K562 treated with DMSO at 1 percent for 48 hours (cell line): ENCODE results near the gene FIBCD1. TPM values are rescaled to one million over a fixed set of nuclear protein-coding genes. Genes with fewer than 3 reads are reported as not detected.

Experiments
- total RNA-seq: library from RNA; unstranded; fragments of 300-600 nt; gene quantifications from 2 replicates; pipeline ENCODE4 v1.2.3, GENCODE V29; 2022; ENCODE audit warnings: low replicate concordance; ENCODE audit errors: extremely low read depth

Gene FIBCD1, protein sequence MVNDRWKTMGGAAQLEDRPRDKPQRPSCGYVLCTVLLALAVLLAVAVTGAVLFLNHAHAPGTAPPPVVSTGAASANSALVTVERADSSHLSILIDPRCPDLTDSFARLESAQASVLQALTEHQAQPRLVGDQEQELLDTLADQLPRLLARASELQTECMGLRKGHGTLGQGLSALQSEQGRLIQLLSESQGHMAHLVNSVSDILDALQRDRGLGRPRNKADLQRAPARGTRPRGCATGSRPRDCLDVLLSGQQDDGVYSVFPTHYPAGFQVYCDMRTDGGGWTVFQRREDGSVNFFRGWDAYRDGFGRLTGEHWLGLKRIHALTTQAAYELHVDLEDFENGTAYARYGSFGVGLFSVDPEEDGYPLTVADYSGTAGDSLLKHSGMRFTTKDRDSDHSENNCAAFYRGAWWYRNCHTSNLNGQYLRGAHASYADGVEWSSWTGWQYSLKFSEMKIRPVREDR
- not detected in 2 replicates for total RNA-seq

DNA sequence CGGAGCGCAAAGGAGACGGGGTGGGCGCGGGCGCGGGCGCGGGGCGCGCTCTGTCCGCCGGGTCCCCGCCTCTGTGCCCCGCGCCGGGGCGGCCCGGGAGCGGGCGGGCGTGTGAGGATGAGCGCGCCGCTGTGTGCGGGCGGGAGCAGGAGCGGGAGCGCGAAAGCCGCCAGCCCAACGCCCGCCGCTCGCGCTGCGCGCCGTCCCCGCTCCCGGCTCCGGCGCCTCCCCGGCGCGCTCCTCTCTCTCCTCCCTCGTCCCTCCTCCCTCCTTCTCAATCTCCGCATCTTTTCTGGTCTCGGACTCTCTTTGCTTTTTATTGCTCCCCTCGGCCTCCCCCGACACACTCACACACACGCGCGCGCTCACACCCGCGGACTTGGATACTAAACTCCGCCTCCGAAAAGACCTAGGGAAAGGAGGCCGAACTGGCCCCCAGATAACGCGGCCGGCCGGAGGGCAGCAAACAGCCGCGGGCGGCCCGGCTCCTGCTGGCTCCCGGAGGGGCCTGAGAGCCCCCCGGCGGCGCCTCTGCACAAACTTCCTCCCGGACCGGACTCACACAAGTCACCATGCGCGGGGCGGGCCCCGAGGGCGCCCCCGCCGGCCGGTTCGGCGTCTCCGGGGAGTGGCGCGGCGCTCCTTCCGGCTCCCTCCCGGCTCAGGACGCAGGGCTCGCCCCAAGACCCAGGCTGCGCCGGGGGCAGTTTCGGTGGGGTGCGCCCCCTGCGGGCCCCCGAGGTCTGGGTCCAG lies at the start of gene FIBCD1:
Gene FIBCD1 (minus strand): TSS at position 596 of the 753 bp plus-strand sequence. CDS start 640 bp downstream, outside the sequence.

DNA sequence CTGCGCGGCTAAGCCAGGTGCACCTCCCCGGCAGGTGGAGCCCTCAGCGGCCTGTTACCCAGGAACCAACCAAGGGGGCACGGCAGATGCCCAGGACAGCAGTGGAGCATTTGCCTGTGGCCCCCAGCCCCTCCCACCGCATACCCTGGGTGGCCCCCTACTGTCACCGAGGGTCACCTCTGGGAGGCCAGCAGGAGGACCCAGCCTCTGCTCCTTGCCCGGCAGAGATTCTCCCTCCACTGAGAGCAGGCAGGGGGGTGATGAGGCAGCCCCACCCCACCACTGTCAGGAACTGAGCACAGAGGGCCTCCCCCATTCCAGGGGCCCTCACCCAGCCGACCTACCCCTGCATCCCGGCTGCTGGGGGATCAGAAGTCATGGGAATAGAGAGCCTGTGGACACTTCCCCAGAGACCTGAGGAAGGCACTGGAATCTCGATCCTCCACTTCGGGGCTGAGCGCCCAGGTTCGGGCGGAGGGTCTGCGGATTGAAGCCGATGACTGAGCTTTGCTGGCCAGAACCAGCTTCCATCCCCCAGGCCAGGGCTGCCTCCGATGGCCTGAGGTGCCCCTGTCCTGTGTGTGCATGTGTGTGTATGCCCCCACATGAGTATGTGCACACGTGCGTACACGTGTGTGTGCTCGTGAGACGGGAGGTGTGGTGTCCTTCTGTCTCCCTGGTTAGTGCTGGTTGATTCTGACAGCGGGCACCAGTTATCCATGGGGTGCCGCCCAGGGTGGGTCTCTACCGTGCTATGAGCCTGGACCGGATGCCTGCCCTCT lies 42.6 kb downstream of the FIBCD1 start, which contains the start of gene QRFP:
Gene QRFP (minus strand): TSS at position 580 of the 782 bp plus-strand sequence. CDS start 2,974 bp downstream, outside the sequence.

Other genes with a start within 250 kb of the FIBCD1 start
- not detected in 2 replicates for gene EXOSC2, start 245.5 kb downstream of the FIBCD1 start, total RNA-seq
- not detected in 2 replicates for gene ABL1, start 104.0 kb downstream of the FIBCD1 start, total RNA-seq
- gene QRFP, start 42.4 kb downstream of the FIBCD1 start, total RNA-seq, result not detected in 2 replicates
- not detected in 2 replicates for gene LAMC3, start 69.9 kb upstream of the FIBCD1 start, total RNA-seq
- gene AIF1L, start 157.3 kb upstream of the FIBCD1 start, total RNA-seq, result not detected in 2 replicates
- not detected in 2 replicates for gene NUP214, start 186.3 kb upstream of the FIBCD1 start, total RNA-seq